ENCODE data around the gene PIMREG. TPM values are rescaled to one million over a fixed set of nuclear protein-coding genes. Genes with fewer than 3 reads are reported as not detected.

The PIMREG gene
- total RNA-seq, 1 donor from 2014 or later = 0.19 TPM

- H3K4me1 ChIP-seq = peaks cover 17% of the 10 kb centered on the region
- intact Hi-C loops (cut with micrococcal nuclease) = no loop called here
- H3K27ac ChIP-seq (replicated peaks) = no peak overlapping the region
- peaks cover 61% of the 10 kb centered on the region for H3K27me3 ChIP-seq (ENCODE audit: low read depth)
- no peak for TF ChIP-seq CTCF (IDR thresholded peaks at IDR 0.05; ENCODE audit: borderline replicate concordance)
- DNase-seq = no peak
- no peak overlapping the region for H3K4me3 ChIP-seq
- no peaks in the 10 kb centered on the region for H3K9me3 ChIP-seq (replicated peaks)
- H3K36me3 ChIP-seq = no peaks in the 10 kb centered on the region
Observed at GRCh38 chr17:6496640-6497441, 52.6 kb downstream of the PIMREG start.

DNA sequence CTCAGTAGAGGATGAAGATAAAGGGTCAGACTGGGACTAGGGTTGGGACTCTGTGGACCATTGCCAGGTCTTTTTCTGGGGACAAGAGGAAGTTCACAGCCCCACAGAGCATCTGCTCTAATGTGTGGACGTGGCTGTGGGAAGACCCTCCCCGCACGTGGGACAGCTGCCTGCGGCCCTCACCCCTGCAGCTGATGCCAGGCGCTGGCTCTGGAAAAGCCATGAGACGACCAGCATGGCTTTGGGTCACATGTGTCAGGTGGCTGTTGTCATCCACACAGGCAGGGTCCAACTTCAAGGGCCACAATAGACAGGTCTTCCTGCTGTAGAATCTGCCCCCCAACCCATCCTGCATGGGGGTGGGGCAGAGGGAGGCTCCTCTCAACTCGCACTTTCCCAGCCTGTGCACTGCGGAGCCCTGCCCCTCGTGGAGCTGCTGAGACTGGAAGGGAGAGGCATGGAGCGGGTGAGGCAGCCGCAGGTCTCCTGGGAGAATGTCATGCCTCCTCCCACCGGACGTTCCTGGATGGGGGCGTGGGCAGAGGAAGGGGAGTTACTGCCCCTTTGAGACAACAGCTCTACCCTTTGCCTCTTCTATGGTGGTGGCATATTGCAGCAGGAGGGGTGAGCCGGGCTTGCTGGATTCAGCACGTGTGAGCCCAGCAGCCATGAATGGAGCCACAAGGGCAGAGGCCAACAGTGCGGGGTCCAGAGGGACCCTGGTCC is 53.4 kb downstream of the PIMREG start:
- H3K4me1 ChIP-seq = peaks cover 17% of the 10 kb centered on the region
- intact Hi-C loops (cut with micrococcal nuclease) = no loop called here
- no peak for TF ChIP-seq CTCF (IDR thresholded peaks at IDR 0.05; ENCODE audit: borderline replicate concordance)
- H3K9me3 ChIP-seq (replicated peaks) = no peaks in the 10 kb centered on the region
- no peak for DNase-seq
- no peak overlapping the region for H3K4me3 ChIP-seq
- no peak overlapping the region for H3K27ac ChIP-seq (replicated peaks)
- peaks cover 61% of the 10 kb centered on the region for H3K27me3 ChIP-seq (ENCODE audit: low read depth)
- no peaks in the 10 kb centered on the region for H3K36me3 ChIP-seq

DNA sequence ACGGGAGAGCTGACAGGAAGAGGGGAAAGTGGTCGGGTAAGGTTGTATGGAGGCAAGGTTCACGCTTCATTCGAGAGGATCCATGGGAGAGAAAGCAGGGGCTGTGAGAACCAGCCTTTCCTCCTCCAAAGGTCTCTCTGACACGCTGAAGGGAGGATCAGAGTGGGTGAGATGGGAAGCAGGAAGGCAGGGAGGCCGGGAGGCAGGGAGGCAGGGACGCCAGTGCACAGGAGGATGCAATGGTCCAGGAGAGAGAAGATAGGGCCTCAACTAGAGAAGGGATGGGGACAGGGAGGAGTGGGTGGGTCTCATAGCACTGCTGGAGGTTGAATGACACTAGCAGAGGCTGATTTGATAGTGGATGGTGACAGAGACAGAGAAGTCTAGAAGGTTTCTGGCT is 54.1 kb downstream of the PIMREG start:
- Histone ChIP-seq H3K4me3 (no peak overlapping the region), H3K4me1 (peaks cover 17% of the 10 kb centered on the region), H3K36me3 (no peaks in the 10 kb centered on the region), H3K27ac (replicated peaks) (no peak overlapping the region), H3K9me3 (replicated peaks) (no peaks in the 10 kb centered on the region), H3K27me3 (ENCODE audit: low read depth) (peaks cover 54% of the 10 kb centered on the region)
- no peak for TF ChIP-seq CTCF (IDR thresholded peaks at IDR 0.05; ENCODE audit: borderline replicate concordance)
- no peak for DNase-seq
- intact Hi-C loops (cut with micrococcal nuclease) = no loop called here

GRCh38 chr17:6498901-6499540 is 54.8 kb downstream of the PIMREG start:
- TF ChIP-seq CTCF (IDR thresholded peaks at IDR 0.05; ENCODE audit: borderline replicate concordance) = no peak
- Histone ChIP-seq H3K4me1 (peaks cover 17% of the 10 kb centered on the region), H3K9me3 (replicated peaks) (no peaks in the 10 kb centered on the region), H3K27ac (replicated peaks) (no peak overlapping the region), H3K36me3 (no peaks in the 10 kb centered on the region), H3K4me3 (no peak overlapping the region), H3K27me3 (ENCODE audit: low read depth) (peaks cover 48% of the 10 kb centered on the region)
- no peak for DNase-seq
- intact Hi-C loops (cut with micrococcal nuclease) = no loop called here

Other genes with a start within 250 kb of the PIMREG start
- not detected for gene AIPL1, start 9.3 kb upstream of the PIMREG start, total RNA-seq
- gene PITPNM3, start 112.1 kb downstream of the PIMREG start, total RNA-seq = 0.36 TPM
- gene KIAA0753, start 196.3 kb downstream of the PIMREG start, total RNA-seq = 7.0 TPM
- 53.2 TPM for gene TXNDC17, start 196.6 kb downstream of the PIMREG start, total RNA-seq
- 14.1 TPM for gene MED31, start 207.2 kb downstream of the PIMREG start, total RNA-seq
- gene C17orf100, start 207.3 kb downstream of the PIMREG start, total RNA-seq = 0.69 TPM

Measured in left ventricle myocardium inferior (tissue), 1 donor.